ENCODE measurements around the gene SNAP47.

GRCh38 chr1:227707846-227708245, 27.4 kb upstream of the SNAP47 start:
- TF ChIP-seq POLR2A (IDR thresholded peaks at IDR 0.05) (no peak), CTCF (IDR thresholded peaks at IDR 0.05) (no peak)
